GM13976 (cell line): ENCODE data around the gene PRSS53.

Experiments used
- DNase-seq: peaks from one replicate; pipeline ENCODE4 v3.0.0; 2012; ENCODE audit warnings: low spot score
- CTCF ChIP-seq: IDR thresholded peaks from 2 replicates; pipeline ENCODE4 v1.5.1; 2012; ENCODE audit warnings: borderline replicate concordance, mild to moderate bottlenecking; ENCODE audit not compliant: insufficient read depth; ENCODE audit errors: extremely low read depth, missing control alignments, control extremely low read depth
- in situ Hi-C: fragments of 300-500 bp; cut with MboI; formaldehyde crosslinking; loops from one replicate; pipeline ENCODE4 v1.12.0; 2022; ENCODE audit warnings: low sequenced_read_pairs, mixed read lengths, inconsistent platforms; ENCODE audit not compliant: unreplicated experiment

The PRSS53 gene

GRCh38 chr16:31133046-31133501, 44.3 kb upstream of the PRSS53 start:
- in situ Hi-C loops: no loop called here
- no peak for TF ChIP-seq CTCF
- no peak for DNase-seq

- DNase-seq: no peak
- in situ Hi-C loops: no loop called here
- TF ChIP-seq CTCF: no peak
Observed at GRCh38 chr16:31132303-31132979, 43.7 kb upstream of the PRSS53 start.

GRCh38 chr16:31131841-31132271, 43.1 kb upstream of the PRSS53 start:
- TF ChIP-seq CTCF: no peak

GRCh38 chr16:31131416-31131815, 42.7 kb upstream of the PRSS53 start:
- no peak for DNase-seq
- in situ Hi-C loops: no loop called here
- no peak for TF ChIP-seq CTCF

More at GRCh38 chr16:31131841-31132271, 43.1 kb upstream of the PRSS53 start:
- in situ Hi-C loops: no loop called here
- DNase-seq: no peak

GRCh38 chr16:31130899-31131298, 42.2 kb upstream of the PRSS53 start:
- DNase-seq: no peak
- no peak for TF ChIP-seq CTCF
- in situ Hi-C loops: no loop called here

- DNase-seq: no peak
- TF ChIP-seq CTCF: no peak
- in situ Hi-C loops: no loop called here
Observed at GRCh38 chr16:31130336-31130891, 41.7 kb upstream of the PRSS53 start.
